ENCODE results near the gene TRAIP.

DNA sequence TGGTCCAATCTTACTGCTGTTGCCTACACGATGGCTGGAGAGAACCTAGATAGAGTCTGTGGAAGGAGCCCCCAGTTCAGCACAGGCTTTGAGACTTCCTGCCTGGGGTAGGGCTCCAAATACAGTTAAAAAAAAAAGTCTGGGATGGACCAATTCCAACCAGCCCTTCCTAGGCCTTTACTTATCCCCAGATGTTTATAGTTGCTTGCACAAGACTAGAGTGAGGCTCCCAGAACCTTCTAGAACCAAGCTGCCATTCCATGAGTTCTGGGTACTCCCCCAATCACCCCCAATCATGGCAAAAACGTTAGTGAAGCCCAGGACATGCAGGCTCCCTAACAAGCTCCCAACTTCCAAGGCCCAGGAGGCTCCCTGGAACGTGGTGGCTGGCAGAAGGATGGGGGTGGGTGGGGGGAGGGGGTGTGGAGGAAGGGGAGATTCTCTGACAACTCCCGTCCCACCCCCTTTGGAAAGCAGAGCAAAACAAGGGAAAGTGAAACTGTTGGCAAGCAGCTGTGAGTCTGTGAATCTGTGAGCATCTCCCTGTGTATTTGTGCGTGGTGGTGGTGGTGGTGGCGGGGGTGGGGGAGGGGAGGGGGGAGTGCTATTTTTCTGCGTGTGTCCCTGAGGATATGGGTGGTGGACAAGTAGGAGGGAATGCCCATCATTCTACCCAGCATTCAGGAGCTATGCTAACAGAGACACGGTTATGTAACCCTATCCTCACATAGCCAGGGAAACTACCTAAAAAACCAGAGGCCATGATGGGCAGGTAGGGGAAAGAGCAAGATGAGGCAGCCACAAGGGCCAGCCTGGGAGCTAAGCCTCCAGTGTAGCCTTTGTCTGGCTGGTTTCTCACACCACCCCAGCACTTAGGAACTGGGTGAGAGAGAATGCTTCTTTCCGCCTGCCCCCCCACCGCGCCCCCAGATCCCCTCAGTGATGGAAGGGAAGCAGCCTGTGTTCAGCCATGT is 45.3 kb upstream of the TRAIP start:
- TF ChIP-seq, protein P1, sequence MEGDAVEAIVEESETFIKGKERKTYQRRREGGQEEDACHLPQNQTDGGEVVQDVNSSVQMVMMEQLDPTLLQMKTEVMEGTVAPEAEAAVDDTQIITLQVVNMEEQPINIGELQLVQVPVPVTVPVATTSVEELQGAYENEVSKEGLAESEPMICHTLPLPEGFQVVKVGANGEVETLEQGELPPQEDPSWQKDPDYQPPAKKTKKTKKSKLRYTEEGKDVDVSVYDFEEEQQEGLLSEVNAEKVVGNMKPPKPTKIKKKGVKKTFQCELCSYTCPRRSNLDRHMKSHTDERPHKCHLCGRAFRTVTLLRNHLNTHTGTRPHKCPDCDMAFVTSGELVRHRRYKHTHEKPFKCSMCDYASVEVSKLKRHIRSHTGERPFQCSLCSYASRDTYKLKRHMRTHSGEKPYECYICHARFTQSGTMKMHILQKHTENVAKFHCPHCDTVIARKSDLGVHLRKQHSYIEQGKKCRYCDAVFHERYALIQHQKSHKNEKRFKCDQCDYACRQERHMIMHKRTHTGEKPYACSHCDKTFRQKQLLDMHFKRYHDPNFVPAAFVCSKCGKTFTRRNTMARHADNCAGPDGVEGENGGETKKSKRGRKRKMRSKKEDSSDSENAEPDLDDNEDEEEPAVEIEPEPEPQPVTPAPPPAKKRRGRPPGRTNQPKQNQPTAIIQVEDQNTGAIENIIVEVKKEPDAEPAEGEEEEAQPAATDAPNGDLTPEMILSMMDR (conservative IDR thresholded peaks at IDR 0.05) = no peak
- TF ChIP-seq EZH2 (IDR thresholded peaks at IDR 0.05; ENCODE audit: low read depth) = no peak
